ENCODE measurements around the gene ZNF236. TPM values are rescaled to one million over a fixed set of nuclear protein-coding genes. Genes with fewer than 3 reads are reported as not detected.

The ZNF236 gene
- polyA plus RNA-seq, 3 donors, result 1.7 to 6.5 (median 2.4) TPM

DNA sequence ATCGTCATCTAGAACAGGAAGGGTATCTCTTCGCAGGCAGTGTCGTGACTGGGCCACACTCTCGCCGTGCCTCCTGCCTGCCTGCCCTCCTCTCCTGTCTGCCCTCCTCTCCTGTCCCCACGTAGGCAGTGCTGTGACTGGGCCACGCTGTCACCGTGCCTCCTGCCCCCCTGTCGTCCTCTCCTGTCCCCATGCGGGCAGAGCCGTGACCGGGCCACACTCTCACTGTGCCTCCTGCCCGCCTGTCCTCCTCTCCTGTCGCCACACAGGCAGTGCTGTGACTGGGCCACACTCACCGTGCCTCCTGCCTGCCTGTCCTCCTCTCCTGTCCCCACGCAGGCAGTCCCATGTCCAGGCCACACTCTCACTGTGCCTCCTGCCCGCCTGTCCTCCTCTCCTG, 51.4 kb downstream of the ZNF236 start:
- Mint-ChIP-seq H3K27ac (peak overlapping the region in 2 of 7 donors; percentile 43 to 46), H3K4me1 (no peaks in the 10 kb centered on the region), H3K4me3 (no peak overlapping the region), H3K27me3 (ENCODE audit: low read depth in 3 of 3) (no peaks in the 10 kb centered on the region), H3K36me3 (peaks cover 66 to 75% of the 10 kb centered on the region in 2 donors), H3K9me3 (no peaks in the 10 kb centered on the region)
- no peaks in the 10 kb centered on the region for H4K20me1 ChIP-seq (ENCODE audit: insufficient read depth, low read length)
- DNase-seq, result no peak
- 97% methylated on average over 17 of the region's 17 CpGs for WGBS (ENCODE audit: insufficient coverage)
- no peaks in the 10 kb centered on the region for H3K27me3 ChIP-seq (ENCODE audit: control insufficient read depth in 2 of 2, insufficient read depth in 2 of 2, low read length in 2 of 2)
- H3K4me3 ChIP-seq (replicated peaks in 1 of 3; ENCODE audit: low read depth in 2 of 3, low read length in 3 of 3), result no peak overlapping the region
- TF ChIP-seq CTCF (IDR thresholded peaks at IDR 0.05), result no peak
- no peaks in the 10 kb centered on the region for H3K4me1 ChIP-seq (ENCODE audit: control insufficient read depth in 1 of 2, insufficient read depth in 2 of 2, low read length in 2 of 2)
- no peaks in the 10 kb centered on the region for H3K79me2 ChIP-seq (ENCODE audit: insufficient read depth, low read length)
- H3K9ac ChIP-seq (ENCODE audit: insufficient read depth, low read length, poor library complexity, severe bottlenecking), result no peak overlapping the region
- intact Hi-C loops (cut with micrococcal nuclease), result no loop called here
- peaks cover 60 to 90% of the 10 kb centered on the region in 2 donors for H3K36me3 ChIP-seq (replicated peaks in 1 of 2; ENCODE audit: control insufficient read depth in 1 of 2, insufficient read depth in 2 of 2, low read length in 2 of 2)
- H2AFZ ChIP-seq (ENCODE audit: insufficient read depth, low read depth, low read length, poor library complexity, severe bottlenecking), result no peak overlapping the region
- H3K9me3 ChIP-seq (replicated peaks in 1 of 2; ENCODE audit: control insufficient read depth in 1 of 2, insufficient read depth in 1 of 2, low read length in 2 of 2), result no peaks in the 10 kb centered on the region
- H3K27ac ChIP-seq (ENCODE audit: low read depth in 1 of 2, low read length in 2 of 2), result no peak overlapping the region
- H3K4me2 ChIP-seq (replicated peaks; ENCODE audit: extremely low read depth, low read length, poor library complexity, severe bottlenecking), result no peak overlapping the region

DNA sequence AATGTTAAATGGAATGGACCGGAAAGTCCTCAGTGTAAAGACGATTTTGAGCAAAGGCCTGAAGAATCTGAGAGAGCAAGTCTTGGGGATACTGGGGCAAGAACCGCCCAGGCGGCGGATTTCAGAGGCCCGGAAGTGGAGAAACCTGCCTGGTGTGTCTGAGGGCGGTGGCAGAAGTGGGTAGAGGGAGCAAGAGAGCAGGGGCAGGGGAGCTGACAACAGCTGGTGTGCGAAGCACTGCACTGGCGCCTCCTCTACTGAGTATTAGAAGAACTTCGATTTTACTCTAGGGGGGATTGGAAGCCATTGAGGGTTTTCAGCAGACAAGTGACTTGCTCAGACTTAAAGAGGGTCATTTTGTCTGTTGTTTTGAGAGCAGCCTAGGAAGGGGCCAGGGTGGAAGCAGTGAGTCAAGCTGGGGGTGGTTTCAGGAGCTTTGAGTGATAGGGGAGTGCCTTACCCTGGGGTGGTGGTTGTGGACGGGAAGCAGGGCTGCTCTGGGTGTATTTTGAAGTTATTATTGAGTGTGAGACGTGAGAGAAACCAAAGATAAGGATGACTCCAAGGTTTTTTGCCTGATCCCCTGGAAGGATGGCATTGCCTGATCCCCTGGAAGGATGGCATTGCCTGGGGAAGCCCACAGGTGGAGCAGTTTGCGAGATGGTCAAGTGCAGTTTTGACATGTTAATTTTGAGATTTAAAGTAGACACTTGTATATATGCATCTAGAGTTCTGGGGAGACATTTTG, 52.5 kb downstream of the ZNF236 start:
- peaks cover 54 to 90% of the 10 kb centered on the region in 2 donors for H3K36me3 ChIP-seq (replicated peaks in 1 of 2; ENCODE audit: control insufficient read depth in 1 of 2, insufficient read depth in 2 of 2, low read length in 2 of 2)
- H3K4me3 ChIP-seq (replicated peaks in 1 of 3; ENCODE audit: low read depth in 2 of 3, low read length in 3 of 3), result no peak overlapping the region
- intact Hi-C loops (cut with micrococcal nuclease), result no loop called here
- H2AFZ ChIP-seq (ENCODE audit: insufficient read depth, low read depth, low read length, poor library complexity, severe bottlenecking), result no peak overlapping the region
- no peaks in the 10 kb centered on the region for H3K4me1 Mint-ChIP-seq
- no peaks in the 10 kb centered on the region for H3K9me3 ChIP-seq (replicated peaks in 1 of 2; ENCODE audit: control insufficient read depth in 1 of 2, insufficient read depth in 1 of 2, low read length in 2 of 2)
- no peak overlapping the region for H3K9ac ChIP-seq (ENCODE audit: insufficient read depth, low read length, poor library complexity, severe bottlenecking)
- H3K27me3 ChIP-seq (ENCODE audit: control insufficient read depth in 2 of 2, insufficient read depth in 2 of 2, low read length in 2 of 2), result no peaks in the 10 kb centered on the region
- no peak overlapping the region for H3K4me2 ChIP-seq (replicated peaks; ENCODE audit: extremely low read depth, low read length, poor library complexity, severe bottlenecking)
- TF ChIP-seq CTCF (IDR thresholded peaks at IDR 0.05), result no peak
- no peaks in the 10 kb centered on the region for H4K20me1 ChIP-seq (ENCODE audit: insufficient read depth, low read length)
- peak overlapping the region in 2 of 7 donors; percentile 1 to 21 for H3K27ac Mint-ChIP-seq
- no peak overlapping the region for H3K4me3 Mint-ChIP-seq
- no peak overlapping the region for H3K27ac ChIP-seq (ENCODE audit: low read depth in 1 of 2, low read length in 2 of 2)
- no peaks in the 10 kb centered on the region for H3K79me2 ChIP-seq (ENCODE audit: insufficient read depth, low read length)
- no peaks in the 10 kb centered on the region for H3K27me3 Mint-ChIP-seq (ENCODE audit: low read depth in 3 of 3)
- WGBS (ENCODE audit: insufficient coverage), result 94% methylated on average over 13 of the region's 13 CpGs
- no peak for DNase-seq
- no peaks in the 10 kb centered on the region for H3K4me1 ChIP-seq (ENCODE audit: control insufficient read depth in 1 of 2, insufficient read depth in 2 of 2, low read length in 2 of 2)
- H3K36me3 Mint-ChIP-seq, result peaks cover 68 to 73% of the 10 kb centered on the region in 2 donors
- H3K9me3 Mint-ChIP-seq, result no peaks in the 10 kb centered on the region
